ENCODE measurements around the gene GFOD1.

The GFOD1 gene

GRCh38 chr6:13432526-13433184, 54.7 kb downstream of the GFOD1 start:
- Histone ChIP-seq H2AFZ (no peak overlapping the region), H3K4me2 (ENCODE audit: low read length) (no peak overlapping the region), H3K79me2 (peaks cover 23% of the 10 kb centered on the region), H3K4me3 (ENCODE audit: low read depth, low read length) (no peak overlapping the region), H3K27ac (no peak overlapping the region), H3K27me3 (ENCODE audit: control insufficient read depth, insufficient read depth, low read length) (no peaks in the 10 kb centered on the region), H3K9me3 (ENCODE audit: control insufficient read depth, low read length) (no peaks in the 10 kb centered on the region), H3K4me1 (peaks cover 3% of the 10 kb centered on the region), H3K9ac (no peak overlapping the region), H3K36me3 (ENCODE audit: control insufficient read depth, insufficient read depth, low read length) (no peaks in the 10 kb centered on the region)
- TF ChIP-seq CTCF (IDR thresholded peaks at IDR 0.05), result no peak

GRCh38 chr6:13431861-13432465, 55.4 kb downstream of the GFOD1 start:
- Histone ChIP-seq H3K9ac (no peak overlapping the region), H3K4me3 (ENCODE audit: low read depth, low read length) (no peak overlapping the region), H2AFZ (no peak overlapping the region), H3K4me2 (ENCODE audit: low read length) (no peak overlapping the region), H3K27ac (no peak overlapping the region), H3K79me2 (peaks cover 23% of the 10 kb centered on the region), H3K36me3 (ENCODE audit: control insufficient read depth, insufficient read depth, low read length) (no peaks in the 10 kb centered on the region), H3K4me1 (peaks cover under 1% of the 10 kb centered on the region), H3K27me3 (ENCODE audit: control insufficient read depth, insufficient read depth, low read length) (no peaks in the 10 kb centered on the region), H3K9me3 (ENCODE audit: control insufficient read depth, low read length) (no peaks in the 10 kb centered on the region)
- TF ChIP-seq CTCF (IDR thresholded peaks at IDR 0.05), result no peak

- H3K27ac ChIP-seq, result no peak overlapping the region
- H3K36me3 ChIP-seq (ENCODE audit: control insufficient read depth, insufficient read depth, low read length), result no peaks in the 10 kb centered on the region
- no peak for TF ChIP-seq CTCF (IDR thresholded peaks at IDR 0.05)
- H3K4me3 ChIP-seq (ENCODE audit: low read depth, low read length), result no peak overlapping the region
- H3K27me3 ChIP-seq (ENCODE audit: control insufficient read depth, insufficient read depth, low read length), result no peaks in the 10 kb centered on the region
- no peak overlapping the region for H3K4me2 ChIP-seq (ENCODE audit: low read length)
- H3K4me1 ChIP-seq, result no peaks in the 10 kb centered on the region
- H2AFZ ChIP-seq, result no peak overlapping the region
- H3K9ac ChIP-seq, result no peak overlapping the region
- no peaks in the 10 kb centered on the region for H3K9me3 ChIP-seq (ENCODE audit: control insufficient read depth, low read length)
- peaks cover 21% of the 10 kb centered on the region for H3K79me2 ChIP-seq
These were observed 56.2 kb downstream of the GFOD1 start for GRCh38 chr6:13431059-13431656.

GRCh38 chr6:13429406-13429753, 58.0 kb downstream of the GFOD1 start:
- H3K27ac ChIP-seq, result no peak overlapping the region
- no peaks in the 10 kb centered on the region for H3K9me3 ChIP-seq (ENCODE audit: control insufficient read depth, low read length)
- H2AFZ ChIP-seq, result no peak overlapping the region
- TF ChIP-seq CTCF (IDR thresholded peaks at IDR 0.05), result no peak
- no peak overlapping the region for H3K4me2 ChIP-seq (ENCODE audit: low read length)
- no peak overlapping the region for H3K9ac ChIP-seq
- no peak overlapping the region for H3K4me3 ChIP-seq (ENCODE audit: low read depth, low read length)
- peaks cover 17% of the 10 kb centered on the region for H3K79me2 ChIP-seq
- no peaks in the 10 kb centered on the region for H3K4me1 ChIP-seq
- no peaks in the 10 kb centered on the region for H3K27me3 ChIP-seq (ENCODE audit: control insufficient read depth, insufficient read depth, low read length)
- H3K36me3 ChIP-seq (ENCODE audit: control insufficient read depth, insufficient read depth, low read length), result no peaks in the 10 kb centered on the region
